PFSK-1 (cell line): ENCODE results near the gene KDM2A. TPM values are rescaled to one million over a fixed set of nuclear protein-coding genes. Genes with fewer than 3 reads are reported as not detected.
A peak's percentile ranks its signal among the peaks of the same experiment; 100 is the strongest.

Experiments
- FOXP2 ChIP-seq: optimal IDR thresholded peaks from 2 replicates; pipeline ENCODE3; 2011; ENCODE audit warnings: borderline replicate concordance, control low read depth, inconsistent platforms; ENCODE audit not compliant: insufficient read depth; ENCODE audit errors: extremely low read length, extremely low read depth
- POLR2AphosphoS5 ChIP-seq: IDR thresholded peaks from 2 replicates; pipeline ENCODE4 v1.6.1; 2012; ENCODE audit warnings: low read depth, mild to moderate bottlenecking, control low read depth, low read length, moderate library complexity
- SIN3A ChIP-seq: IDR thresholded peaks from 2 replicates; pipeline ENCODE4 v1.6.1; 2012; ENCODE audit warnings: mild to moderate bottlenecking, low read length, moderate library complexity, borderline replicate concordance; ENCODE audit not compliant: insufficient read depth
- TAF1 ChIP-seq: IDR thresholded peaks from 2 replicates; pipeline ENCODE4 v1.6.1; 2012; ENCODE audit warnings: low read length, control low read depth, borderline replicate concordance; ENCODE audit not compliant: insufficient read depth
- polyA plus RNA-seq: library from polyadenylated mRNA; unstranded; fragments of >200 nt; gene quantifications from one replicate; pipeline ENCODE4 v1.2.1, GENCODE V29; 2012; ENCODE audit warnings: low read depth, missing spikeins; ENCODE audit not compliant: insufficient read length
- TF ChIP-seq, protein P1 (sequence below), 2 experiments: IDR thresholded peaks; 2 replicates each; pipeline versions ENCODE4 v1.6.1 to v1.8.0; 2011 to 2012; ENCODE audit warnings: low read depth in 2 of 2, low read length in 2 of 2, control low read depth in 1 of 2, inconsistent platforms in 1 of 2, mild to moderate bottlenecking in 1 of 2, moderate library complexity in 1 of 2; ENCODE audit not compliant: insufficient read depth in 1 of 2

Gene KDM2A
- polyA plus RNA-seq: 24.6 TPM

- TF ChIP-seq TAF1 (peak; percentile 93), POLR2AphosphoS5 (peak; percentile 73), SIN3A (peak; percentile 46; the same call in 1 of the 2 replicates)
- TF ChIP-seq, protein P1, sequence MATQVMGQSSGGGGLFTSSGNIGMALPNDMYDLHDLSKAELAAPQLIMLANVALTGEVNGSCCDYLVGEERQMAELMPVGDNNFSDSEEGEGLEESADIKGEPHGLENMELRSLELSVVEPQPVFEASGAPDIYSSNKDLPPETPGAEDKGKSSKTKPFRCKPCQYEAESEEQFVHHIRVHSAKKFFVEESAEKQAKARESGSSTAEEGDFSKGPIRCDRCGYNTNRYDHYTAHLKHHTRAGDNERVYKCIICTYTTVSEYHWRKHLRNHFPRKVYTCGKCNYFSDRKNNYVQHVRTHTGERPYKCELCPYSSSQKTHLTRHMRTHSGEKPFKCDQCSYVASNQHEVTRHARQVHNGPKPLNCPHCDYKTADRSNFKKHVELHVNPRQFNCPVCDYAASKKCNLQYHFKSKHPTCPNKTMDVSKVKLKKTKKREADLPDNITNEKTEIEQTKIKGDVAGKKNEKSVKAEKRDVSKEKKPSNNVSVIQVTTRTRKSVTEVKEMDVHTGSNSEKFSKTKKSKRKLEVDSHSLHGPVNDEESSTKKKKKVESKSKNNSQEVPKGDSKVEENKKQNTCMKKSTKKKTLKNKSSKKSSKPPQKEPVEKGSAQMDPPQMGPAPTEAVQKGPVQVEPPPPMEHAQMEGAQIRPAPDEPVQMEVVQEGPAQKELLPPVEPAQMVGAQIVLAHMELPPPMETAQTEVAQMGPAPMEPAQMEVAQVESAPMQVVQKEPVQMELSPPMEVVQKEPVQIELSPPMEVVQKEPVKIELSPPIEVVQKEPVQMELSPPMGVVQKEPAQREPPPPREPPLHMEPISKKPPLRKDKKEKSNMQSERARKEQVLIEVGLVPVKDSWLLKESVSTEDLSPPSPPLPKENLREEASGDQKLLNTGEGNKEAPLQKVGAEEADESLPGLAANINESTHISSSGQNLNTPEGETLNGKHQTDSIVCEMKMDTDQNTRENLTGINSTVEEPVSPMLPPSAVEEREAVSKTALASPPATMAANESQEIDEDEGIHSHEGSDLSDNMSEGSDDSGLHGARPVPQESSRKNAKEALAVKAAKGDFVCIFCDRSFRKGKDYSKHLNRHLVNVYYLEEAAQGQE (IDR thresholded peaks at IDR 0.05; ENCODE audit: insufficient read depth in 1 of 2, low read depth in 2 of 2, low read length in 2 of 2): no peak
Observed at GRCh38 chr11:67118801-67119584, at the start of gene KDM2A. TSS of gene KDM2A (plus strand) at chr11:67119263. CDS start at chr11:67121317, 2,054 bp downstream.

DNA sequence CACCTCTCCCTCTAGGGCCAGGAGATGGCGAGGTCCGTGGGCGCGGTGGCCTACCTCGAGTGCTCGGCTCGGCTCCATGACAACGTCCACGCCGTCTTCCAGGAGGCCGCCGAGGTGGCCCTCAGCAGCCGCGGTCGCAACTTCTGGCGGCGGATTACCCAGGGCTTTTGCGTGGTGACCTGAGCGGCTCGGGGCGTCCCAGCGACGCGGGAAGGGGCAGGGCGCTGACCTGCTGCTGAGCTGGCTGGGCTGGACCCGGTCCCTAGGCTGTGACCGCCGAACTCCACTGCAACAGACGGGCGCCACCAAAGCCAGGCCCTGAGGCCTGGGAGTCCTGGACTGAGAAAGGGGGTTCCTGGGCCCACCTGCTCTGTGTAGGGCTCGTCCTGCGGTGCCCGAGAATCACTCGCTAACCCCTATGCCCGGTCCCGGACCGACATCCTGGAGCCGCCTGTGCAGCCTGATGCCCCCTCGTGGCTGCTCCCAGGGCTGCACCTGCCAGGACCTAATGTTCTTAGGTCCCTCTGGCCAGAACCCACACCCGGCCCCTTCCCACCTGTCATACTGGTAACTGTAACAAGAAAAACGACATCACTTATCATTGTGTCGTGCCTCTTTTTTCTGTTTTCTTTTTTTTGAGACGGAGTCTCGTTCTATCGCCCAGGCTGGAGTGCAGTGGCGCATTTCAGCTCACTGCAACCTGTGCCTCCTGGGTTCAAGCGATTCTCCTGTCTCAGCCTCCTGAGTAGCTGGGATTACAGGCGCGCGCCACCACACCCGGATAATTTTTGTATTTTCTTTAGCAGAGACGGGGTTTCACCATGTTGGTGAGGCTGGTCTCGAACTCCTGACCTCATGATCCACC lies 47.4 kb upstream of the KDM2A start:
- no peak for TF ChIP-seq SIN3A
- TF ChIP-seq FOXP2: peak; percentile 46

DNA sequence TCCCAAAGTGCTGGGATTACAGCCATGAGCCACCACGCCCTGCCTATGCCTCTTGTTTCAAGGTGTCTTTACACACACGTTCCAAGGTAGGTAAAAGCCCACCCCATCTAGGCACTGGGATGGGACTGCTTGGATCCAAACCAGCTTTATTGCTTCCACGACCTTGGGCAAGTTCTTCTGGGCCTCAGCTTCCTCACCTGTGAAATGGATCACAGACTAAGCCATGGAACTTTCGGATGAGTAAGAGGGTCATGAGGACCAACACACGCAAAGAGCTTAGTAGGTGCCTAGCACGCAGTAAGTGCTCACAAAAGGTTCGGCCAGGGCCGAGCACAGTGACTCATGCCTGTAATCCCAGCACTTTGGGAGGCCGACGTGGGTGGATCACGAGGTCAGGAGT lies 46.8 kb upstream of the KDM2A start:
- no peak for TF ChIP-seq POLR2AphosphoS5

DNA sequence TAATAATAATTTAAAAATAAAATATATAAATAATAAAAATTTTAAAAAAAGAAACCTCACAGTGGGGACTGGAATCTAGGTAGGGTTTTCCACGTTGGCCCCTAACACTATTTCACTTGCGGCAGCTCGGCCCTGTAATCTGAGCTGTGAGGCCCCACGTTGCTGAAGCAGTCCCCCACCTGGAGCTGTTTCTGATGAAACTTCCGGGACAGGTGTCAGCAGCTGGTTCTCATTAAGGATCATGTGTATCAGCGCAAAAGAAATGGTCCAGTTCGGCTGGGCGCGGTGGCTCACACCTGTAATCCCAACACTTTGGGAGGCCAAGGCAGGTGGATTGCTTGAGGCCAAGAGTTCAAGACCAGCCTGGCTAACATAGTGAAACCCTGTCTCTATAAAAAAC lies 45.2 kb upstream of the KDM2A start:
- no peak for TF ChIP-seq SIN3A
- TF ChIP-seq, protein P1 (IDR thresholded peaks at IDR 0.05; ENCODE audit: insufficient read depth in 1 of 2, low read depth in 2 of 2, low read length in 2 of 2): no peak
- no peak for TF ChIP-seq TAF1
- TF ChIP-seq FOXP2: no peak

DNA sequence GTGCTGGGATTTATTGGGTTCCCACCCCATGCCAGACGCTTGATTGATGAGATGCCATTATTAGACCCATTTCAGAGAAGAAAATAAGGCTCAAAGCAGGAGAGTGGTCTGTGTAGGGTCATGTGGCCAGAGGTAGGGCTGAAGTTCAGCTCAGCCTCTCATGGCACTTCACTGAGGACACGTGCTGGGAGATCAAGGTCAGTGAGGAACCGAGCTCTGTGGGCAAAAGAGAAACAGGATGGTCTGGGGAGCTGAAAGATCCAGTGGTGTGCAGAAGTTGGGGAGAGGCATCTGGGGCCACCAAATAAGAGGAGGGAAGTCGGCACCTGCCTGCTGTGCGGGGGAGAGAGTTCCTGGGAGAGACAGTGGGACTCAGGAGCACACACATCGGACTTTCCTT lies 42.9 kb upstream of the KDM2A start:
- no peak for TF ChIP-seq TAF1

DNA sequence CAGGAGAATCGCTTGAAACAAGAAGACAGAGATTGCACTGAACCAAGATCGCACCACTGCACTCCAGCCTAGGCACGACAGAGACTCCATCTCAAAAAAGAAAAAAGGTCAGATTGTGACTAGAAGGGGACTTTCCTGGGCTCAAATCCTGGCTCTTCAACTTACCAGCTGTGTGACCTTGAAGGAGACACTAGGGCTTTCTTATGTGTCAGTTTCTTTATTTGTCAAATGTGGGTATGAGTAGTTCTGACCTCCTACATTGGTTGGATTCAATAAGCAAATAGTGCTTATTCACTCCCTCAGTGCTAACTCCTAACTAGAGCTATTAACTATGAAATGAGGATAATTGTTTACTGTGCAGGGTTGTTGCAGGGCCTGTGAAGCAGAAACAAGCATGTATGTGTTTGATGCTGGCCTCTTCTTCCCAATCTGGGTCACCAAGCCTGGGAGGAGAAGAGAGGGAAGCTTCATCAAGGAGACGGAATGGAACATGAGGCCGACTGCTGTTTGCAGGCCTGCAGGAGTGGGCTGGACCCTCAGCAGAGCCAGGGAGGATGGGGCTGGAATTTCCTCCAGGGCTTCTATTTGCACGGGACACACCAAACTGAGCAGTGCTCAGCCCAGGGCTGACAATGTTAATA lies 39.9 kb upstream of the KDM2A start:
- TF ChIP-seq, protein P1 (IDR thresholded peaks at IDR 0.05; ENCODE audit: insufficient read depth in 1 of 2, low read depth in 2 of 2, low read length in 2 of 2): no peak
- TF ChIP-seq TAF1: no peak
- TF ChIP-seq SIN3A: no peak
- no peak for TF ChIP-seq POLR2AphosphoS5
- TF ChIP-seq FOXP2: no peak
